ENCODE data around the gene ZNF541.

GRCh38 chr19:47539747-47540311, 33.1 kb downstream of the ZNF541 start:
- no peak for TF ChIP-seq CTCF (IDR thresholded peaks at IDR 0.05)
- TF ChIP-seq POLR2AphosphoS5 (IDR thresholded peaks at IDR 0.05) = no peak
- TF ChIP-seq POLR2A (IDR thresholded peaks at IDR 0.05) = no peak
- no peak for TF ChIP-seq EP300 (IDR thresholded peaks at IDR 0.05)

All from upper lobe of left lung (tissue), 4 donors.